Measurements from ENCODE around the gene ALDH1L1.

DNA sequence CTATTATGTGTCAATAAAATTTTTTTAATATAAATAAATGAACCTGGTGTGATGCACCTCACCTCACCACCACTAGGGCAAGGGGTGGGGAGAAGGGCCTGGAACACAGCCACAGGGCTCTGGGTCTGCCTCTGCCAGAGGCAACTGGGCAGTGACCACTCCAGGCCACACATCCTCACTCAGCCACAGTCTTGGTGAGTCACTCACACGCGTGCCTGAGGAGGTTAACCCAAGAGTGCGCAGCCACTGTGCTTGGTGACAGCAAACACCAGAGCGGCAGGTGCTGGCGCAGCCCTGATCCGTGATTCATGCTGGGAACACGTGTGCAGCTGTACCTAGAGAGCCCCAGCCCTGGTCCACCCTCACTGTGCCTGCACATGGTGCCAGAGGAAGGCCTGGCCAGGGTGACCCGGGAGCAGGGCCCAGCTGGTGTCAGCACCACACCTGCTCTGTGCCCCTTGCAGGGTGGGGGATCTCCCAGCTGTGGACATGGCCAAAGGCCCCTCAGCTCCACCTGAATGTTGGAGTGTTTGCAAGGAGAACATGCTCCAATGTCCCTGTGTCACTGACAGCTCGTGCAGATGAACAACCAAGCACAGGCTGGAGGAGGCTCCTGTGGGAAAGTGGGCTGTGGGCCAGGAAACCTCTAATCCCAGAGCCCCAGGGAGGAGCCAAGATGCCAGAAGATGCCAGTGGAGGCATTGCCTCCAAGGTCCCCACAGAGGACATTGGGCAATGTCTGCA is 98.6 kb downstream of the ALDH1L1 start:
- no peak for TF ChIP-seq ZNF274 (IDR thresholded peaks at IDR 0.05; ENCODE audit: low read depth, low read length)
- no peak for TF ChIP-seq SUZ12 (IDR thresholded peaks at IDR 0.05; ENCODE audit: extremely low read depth, insufficient read depth, insufficient read length)
- TF ChIP-seq YY1 (IDR thresholded peaks at IDR 0.05; ENCODE audit: insufficient read depth, insufficient read length), result no peak
